ENCODE results near the gene DOC2B. TPM values are rescaled to one million over a fixed set of nuclear protein-coding genes. Genes with fewer than 3 reads are reported as not detected.

The DOC2B gene
- total and polyA plus RNA-seq, 9 of the 15 experiments (the other 6 are each of a cell fraction or from before 2014, with no cell fraction given), result 0.02 TPM; not detected in 8

DNA sequence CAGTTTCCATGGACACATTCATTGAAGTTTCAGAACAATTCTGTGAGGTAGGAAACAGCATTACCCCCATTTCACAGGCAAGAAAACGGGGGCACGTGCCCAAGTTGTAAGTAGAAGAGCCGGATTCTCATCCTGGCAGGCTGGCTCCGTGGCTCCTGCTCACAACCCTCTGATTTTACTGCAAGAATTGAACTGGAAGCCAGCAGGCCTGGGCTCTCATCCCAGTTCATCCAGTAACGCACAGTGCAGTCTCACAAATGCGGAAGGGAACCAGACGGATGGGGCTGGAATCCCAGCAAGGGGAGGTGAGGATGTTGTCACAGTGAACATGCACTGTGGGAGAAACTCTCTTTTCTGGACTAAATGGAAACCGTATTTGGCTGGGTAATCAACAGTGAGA is 40.7 kb upstream of the DOC2B start (continued):
- TF ChIP-seq, protein P1, sequence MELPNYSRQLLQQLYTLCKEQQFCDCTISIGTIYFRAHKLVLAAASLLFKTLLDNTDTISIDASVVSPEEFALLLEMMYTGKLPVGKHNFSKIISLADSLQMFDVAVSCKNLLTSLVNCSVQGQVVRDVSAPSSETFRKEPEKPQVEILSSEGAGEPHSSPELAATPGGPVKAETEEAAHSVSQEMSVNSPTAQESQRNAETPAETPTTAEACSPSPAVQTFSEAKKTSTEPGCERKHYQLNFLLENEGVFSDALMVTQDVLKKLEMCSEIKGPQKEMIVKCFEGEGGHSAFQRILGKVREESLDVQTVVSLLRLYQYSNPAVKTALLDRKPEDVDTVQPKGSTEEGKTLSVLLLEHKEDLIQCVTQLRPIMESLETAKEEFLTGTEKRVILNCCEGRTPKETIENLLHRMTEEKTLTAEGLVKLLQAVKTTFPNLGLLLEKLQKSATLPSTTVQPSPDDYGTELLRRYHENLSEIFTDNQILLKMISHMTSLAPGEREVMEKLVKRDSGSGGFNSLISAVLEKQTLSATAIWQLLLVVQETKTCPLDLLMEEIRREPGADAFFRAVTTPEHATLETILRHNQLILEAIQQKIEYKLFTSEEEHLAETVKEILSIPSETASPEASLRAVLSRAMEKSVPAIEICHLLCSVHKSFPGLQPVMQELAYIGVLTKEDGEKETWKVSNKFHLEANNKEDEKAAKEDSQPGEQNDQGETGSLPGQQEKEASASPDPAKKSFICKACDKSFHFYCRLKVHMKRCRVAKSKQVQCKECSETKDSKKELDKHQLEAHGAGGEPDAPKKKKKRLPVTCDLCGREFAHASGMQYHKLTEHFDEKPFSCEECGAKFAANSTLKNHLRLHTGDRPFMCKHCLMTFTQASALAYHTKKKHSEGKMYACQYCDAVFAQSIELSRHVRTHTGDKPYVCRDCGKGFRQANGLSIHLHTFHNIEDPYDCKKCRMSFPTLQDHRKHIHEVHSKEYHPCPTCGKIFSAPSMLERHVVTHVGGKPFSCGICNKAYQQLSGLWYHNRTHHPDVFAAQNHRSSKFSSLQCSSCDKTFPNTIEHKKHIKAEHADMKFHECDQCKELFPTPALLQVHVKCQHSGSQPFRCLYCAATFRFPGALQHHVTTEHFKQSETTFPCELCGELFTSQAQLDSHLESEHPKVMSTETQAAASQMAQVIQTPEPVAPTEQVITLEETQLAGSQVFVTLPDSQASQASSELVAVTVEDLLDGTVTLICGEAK (IDR thresholded peaks at IDR 0.05), result no peak
- TF ChIP-seq, protein P1 (CRISPR knock-in tag; IDR thresholded peaks at IDR 0.05), result no peak
- TF ChIP-seq STAT5A (IDR thresholded peaks at IDR 0.05; ENCODE audit: borderline replicate concordance, low read length), result no peak
- no peak for TF ChIP-seq ZNF589 (CRISPR knock-in tag; IDR thresholded peaks at IDR 0.05; ENCODE audit: low read depth)
- TF ChIP-seq TCFL5 (CRISPR knock-in tag; conservative IDR thresholded peaks at IDR 0.05), result no peak
- no peak for TF ChIP-seq CREM (IDR thresholded peaks at IDR 0.05; ENCODE audit: low read depth)
- TF ChIP-seq ZNF830 (CRISPR knock-in tag; IDR thresholded peaks at IDR 0.05), result no peak
- TF ChIP-seq THRB (CRISPR knock-in tag; conservative IDR thresholded peaks at IDR 0.05), result no peak
- no peak for TF ChIP-seq RFX1 (IDR thresholded peaks at IDR 0.05)
- no peak for TF ChIP-seq HDAC6 (IDR thresholded peaks at IDR 0.05; ENCODE audit: low read depth, low read length)
- no peak for TF ChIP-seq GABPA (tag; conservative IDR thresholded peaks at IDR 0.05; ENCODE audit: low read depth)
- TF ChIP-seq SRSF3 (IDR thresholded peaks at IDR 0.05; ENCODE audit: insufficient read depth, low read length), result no peak
- TF ChIP-seq RBFOX2 (IDR thresholded peaks at IDR 0.05; ENCODE audit: low read depth, low read length), result no peak
- TF ChIP-seq ZSCAN32 (CRISPR knock-in tag; IDR thresholded peaks at IDR 0.05), result no peak
